Neuronal stem cell (in vitro differentiated cells): ENCODE data around the gene DCDC1.

Source experiments
- DNase-seq: peaks from one replicate; pipeline ENCODE4 v3.0.0-alpha.2; 2013; ENCODE audit warnings: low spot score
- H2AFZ ChIP-seq: one replicate; pipeline ENCODE4 v1.6.1; 2013; ENCODE audit warnings: mild to moderate bottlenecking, low read length, inconsistent platforms
- H2AK5ac ChIP-seq: 2 replicates; pipeline ENCODE4 v1.6.1; 2013; ENCODE audit warnings: low read depth, mild to moderate bottlenecking, inconsistent platforms, low read length, moderate library complexity, mixed read lengths
- H2BK120ac ChIP-seq: 2 replicates; pipeline ENCODE4 v1.6.1; 2013; ENCODE audit warnings: low read depth, mild to moderate bottlenecking, inconsistent platforms, low read length, moderate library complexity, mixed read lengths
- H2BK12ac ChIP-seq: one replicate; pipeline ENCODE4 v1.6.1; 2013; ENCODE audit warnings: low read length, inconsistent platforms
- H2BK15ac ChIP-seq: 2 replicates; pipeline ENCODE4 v1.6.1; 2013; ENCODE audit warnings: mild to moderate bottlenecking, low read length, inconsistent platforms, mixed read lengths
- H2BK5ac ChIP-seq: one replicate; pipeline ENCODE4 v1.6.1; 2013; ENCODE audit warnings: inconsistent platforms, mild to moderate bottlenecking, low read length, moderate library complexity
- H3K14ac ChIP-seq: one replicate; pipeline ENCODE4 v1.6.1; 2013; ENCODE audit warnings: low read length, inconsistent platforms
- H3K18ac ChIP-seq: 2 replicates; pipeline ENCODE4 v1.6.1; 2013; ENCODE audit warnings: low read length, inconsistent platforms
- H3K23ac ChIP-seq: 2 replicates; pipeline ENCODE4 v1.6.1; 2013; ENCODE audit warnings: low read depth, mild to moderate bottlenecking, mixed read lengths, low read length, inconsistent platforms; ENCODE audit not compliant: poor library complexity
- H3K27ac ChIP-seq: replicated peaks from 3 replicates; pipeline ENCODE4 v1.5.1; 2013; ENCODE audit warnings: low read length, inconsistent platforms
- H3K27me3 ChIP-seq, 3 experiments: 2 replicates each; pipeline ENCODE4 v1.6.1; 2013; ENCODE audit warnings: low read length in 3 of 3, mild to moderate bottlenecking in 2 of 3, inconsistent platforms in 1 of 3, low read depth in 1 of 3, mixed read lengths in 1 of 3, moderate library complexity in 1 of 3; ENCODE audit not compliant: control insufficient read depth in 3 of 3, insufficient read depth in 3 of 3
- H3K36me3 ChIP-seq, 2 donors: replicated peaks in 1 of 2; 2 replicates each; pipeline ENCODE4 v1.6.1; 2013; ENCODE audit warnings: low read length in 2 of 2; ENCODE audit not compliant: control insufficient read depth in 2 of 2, insufficient read depth in 2 of 2
- H3K4ac ChIP-seq: 2 replicates; pipeline ENCODE4 v1.6.1; 2013; ENCODE audit warnings: inconsistent platforms, mild to moderate bottlenecking, low read length, moderate library complexity
- H3K4me1 ChIP-seq, 2 donors: 1 replicate in 1 of 2; 2 replicates in 1 of 2; pipeline ENCODE4 v1.6.1; 2013; ENCODE audit warnings: low read length in 2 of 2, low read depth in 1 of 2; ENCODE audit not compliant: control insufficient read depth in 2 of 2, insufficient read depth in 1 of 2
- H3K4me2 ChIP-seq: one replicate; pipeline ENCODE4 v1.6.1; 2013; ENCODE audit warnings: mild to moderate bottlenecking, low read length, inconsistent platforms; ENCODE audit not compliant: insufficient read depth, poor library complexity, severe bottlenecking
- H3K4me3 ChIP-seq, 2 donors: 2 replicates each; pipeline ENCODE4 v1.5.1; 2013; ENCODE audit warnings: low read length in 2 of 2, mild to moderate bottlenecking in 2 of 2, inconsistent platforms in 1 of 2, moderate library complexity in 1 of 2
- H3K79me1 ChIP-seq: one replicate; pipeline ENCODE4 v1.6.1; 2013; ENCODE audit warnings: low read depth, mild to moderate bottlenecking, inconsistent platforms, low read length, moderate library complexity
- H3K9ac ChIP-seq: one replicate; pipeline ENCODE4 v1.6.1; 2013; ENCODE audit warnings: mild to moderate bottlenecking, low read depth, low read length, inconsistent platforms; ENCODE audit not compliant: poor library complexity
- H3K9me3 ChIP-seq, 2 donors: replicated peaks in 1 of 2; 2 replicates each; pipeline versions ENCODE3 to v1.6.1; 2013; ENCODE audit warnings: low read length in 2 of 2, mild to moderate bottlenecking in 2 of 2, inconsistent platforms in 1 of 2, low read depth in 1 of 2, mixed read lengths in 1 of 2, moderate library complexity in 1 of 2; ENCODE audit not compliant: control insufficient read depth in 2 of 2, insufficient read depth in 1 of 2
- H4K8ac ChIP-seq: one replicate; pipeline ENCODE4 v1.6.1; 2013; ENCODE audit warnings: low read depth, mild to moderate bottlenecking, inconsistent platforms, low read length, moderate library complexity
- H4K91ac ChIP-seq: one replicate; pipeline ENCODE4 v1.6.1; 2013; ENCODE audit warnings: low read length, low read depth, mild to moderate bottlenecking, inconsistent platforms; ENCODE audit not compliant: poor library complexity
- WGBS, 2 donors: extraction: QIAGEN DNeasy Blood & Tissue Kit; methylation state at CpG; one replicate each; pipeline ENCODE4 v1.1.7; 2013; ENCODE audit warnings: missing lambda C conversion rate in 2 of 2, mixed read lengths in 1 of 2; ENCODE audit not compliant: insufficient read length in 2 of 2, insufficient replicate concordance in 1 of 2; ENCODE audit errors: extremely low coverage in 2 of 2; 5-methylcytosine and 5-hydroxymethylcytosine counted together

The DCDC1 gene

GRCh38 chr11:31328697-31329096, 40.8 kb downstream of the DCDC1 start:
- no peak overlapping the region for H3K4me2 ChIP-seq
- no peak overlapping the region for H2BK5ac ChIP-seq
- no peak overlapping the region for H3K9ac ChIP-seq
- no peaks in the 10 kb centered on the region for H3K36me3 ChIP-seq
- no peak overlapping the region for H3K14ac ChIP-seq
- H2BK120ac ChIP-seq, result no peak overlapping the region
- H4K91ac ChIP-seq, result no peak overlapping the region
- peaks cover 0 to 8% of the 10 kb centered on the region in 2 donors for H3K4me1 ChIP-seq
- no peaks in the 10 kb centered on the region for H3K27me3 ChIP-seq
- H3K4ac ChIP-seq, result no peak overlapping the region
- no peak for DNase-seq
- no peak overlapping the region for H3K18ac ChIP-seq
- no CpG with 5 or more reads among the region's 6 CpGs for WGBS, 2 donors
- H2AK5ac ChIP-seq, result no peak overlapping the region
- H3K9me3 ChIP-seq, result no peaks in the 10 kb centered on the region
- H2AFZ ChIP-seq, result no peak overlapping the region
- no peak overlapping the region for H3K23ac ChIP-seq
- no peak overlapping the region for H2BK12ac ChIP-seq
- H4K8ac ChIP-seq, result no peak overlapping the region
- no peak overlapping the region for H3K27ac ChIP-seq
- H2BK15ac ChIP-seq, result no peak overlapping the region
- no peak overlapping the region for H3K4me3 ChIP-seq
- H3K79me1 ChIP-seq, result no peaks in the 10 kb centered on the region

- DNase-seq, result no peak
- Histone ChIP-seq H3K9me3 (no peaks in the 10 kb centered on the region), H3K4me2 (no peak overlapping the region), H3K79me1 (no peaks in the 10 kb centered on the region), H2BK5ac (no peak overlapping the region), H3K4me3 (no peak overlapping the region), H2AFZ (no peak overlapping the region), H3K9ac (no peak overlapping the region), H3K4me1 (peaks cover 0 to 8% of the 10 kb centered on the region in 2 donors), H3K27me3 (no peaks in the 10 kb centered on the region), H4K91ac (no peak overlapping the region), H3K4ac (no peak overlapping the region), H2BK15ac (no peak overlapping the region), H2BK12ac (no peak overlapping the region), H3K27ac (no peak overlapping the region), H3K36me3 (no peaks in the 10 kb centered on the region), H3K18ac (no peak overlapping the region), H2BK120ac (no peak overlapping the region), H3K14ac (no peak overlapping the region), H4K8ac (no peak overlapping the region), H3K23ac (no peak overlapping the region), H2AK5ac (no peak overlapping the region)
- WGBS, 2 donors, result no CpG with 5 or more reads among the region's 3 CpGs
Measured at GRCh38 chr11:31327417-31327816, 42.1 kb downstream of the DCDC1 start.

- no CpG with 5 or more reads among the region's 2 CpGs for WGBS, 2 donors
- H3K4me3 ChIP-seq, result no peak overlapping the region
- no peak overlapping the region for H4K91ac ChIP-seq
- H3K9ac ChIP-seq, result no peak overlapping the region
- H4K8ac ChIP-seq, result no peak overlapping the region
- H2BK12ac ChIP-seq, result no peak overlapping the region
- H3K14ac ChIP-seq, result no peak overlapping the region
- H2BK15ac ChIP-seq, result no peak overlapping the region
- no peak overlapping the region for H2BK5ac ChIP-seq
- H3K4me2 ChIP-seq, result no peak overlapping the region
- no peaks in the 10 kb centered on the region for H3K79me1 ChIP-seq
- no peak overlapping the region for H3K4ac ChIP-seq
- H3K4me1 ChIP-seq, result peaks cover 0 to 8% of the 10 kb centered on the region in 2 donors
- no peak overlapping the region for H2BK120ac ChIP-seq
- no peak overlapping the region for H2AFZ ChIP-seq
- H3K18ac ChIP-seq, result no peak overlapping the region
- H3K27me3 ChIP-seq, result no peaks in the 10 kb centered on the region
- no peak overlapping the region for H2AK5ac ChIP-seq
- DNase-seq, result no peak
- H3K27ac ChIP-seq, result no peak overlapping the region
- H3K23ac ChIP-seq, result no peak overlapping the region
- peaks cover 0 to 3% of the 10 kb centered on the region in 2 donors for H3K9me3 ChIP-seq
- no peaks in the 10 kb centered on the region for H3K36me3 ChIP-seq
Measured at GRCh38 chr11:31326470-31327148, 42.9 kb downstream of the DCDC1 start.

GRCh38 chr11:31325160-31325559, 44.4 kb downstream of the DCDC1 start:
- Histone ChIP-seq H3K18ac (no peak overlapping the region), H3K4ac (no peak overlapping the region), H3K4me3 (no peak overlapping the region), H3K23ac (no peak overlapping the region), H3K27me3 (no peaks in the 10 kb centered on the region), H3K27ac (no peak overlapping the region), H2BK15ac (no peak overlapping the region), H3K4me2 (no peak overlapping the region), H2BK5ac (no peak overlapping the region), H3K36me3 (no peaks in the 10 kb centered on the region), H3K4me1 (peaks cover 0 to 8% of the 10 kb centered on the region in 2 donors), H3K9ac (no peak overlapping the region), H2BK12ac (no peak overlapping the region), H2BK120ac (no peak overlapping the region), H4K8ac (no peak overlapping the region), H3K9me3 (peaks cover 0 to 3% of the 10 kb centered on the region in 2 donors), H2AFZ (no peak overlapping the region), H4K91ac (no peak overlapping the region), H3K14ac (no peak overlapping the region), H3K79me1 (no peaks in the 10 kb centered on the region), H2AK5ac (no peak overlapping the region)
- DNase-seq, result no peak
